CD4-positive, alpha-beta T cell treated with Interleukin-17A for 4 hours (primary cell): ENCODE data around the gene CLTCL1.
"Not testable (repeated sequence)": the region's sequence is repeated elsewhere in the genome, so short reads cannot be mapped to it uniquely, and the experiment has no call there.

Experiments used
- DNase-seq: peaks from one replicate; pipeline ENCODE4 v3.0.0-alpha.2; 2020; ENCODE audit warnings: mixed read lengths

The CLTCL1 gene

GRCh38 chr22:19174106-19175025, 117.2 kb downstream of the CLTCL1 start:
- no peak for DNase-seq

- DNase-seq: no peak
These were observed 118.2 kb downstream of the CLTCL1 start for GRCh38 chr22:19173047-19174035.

DNA sequence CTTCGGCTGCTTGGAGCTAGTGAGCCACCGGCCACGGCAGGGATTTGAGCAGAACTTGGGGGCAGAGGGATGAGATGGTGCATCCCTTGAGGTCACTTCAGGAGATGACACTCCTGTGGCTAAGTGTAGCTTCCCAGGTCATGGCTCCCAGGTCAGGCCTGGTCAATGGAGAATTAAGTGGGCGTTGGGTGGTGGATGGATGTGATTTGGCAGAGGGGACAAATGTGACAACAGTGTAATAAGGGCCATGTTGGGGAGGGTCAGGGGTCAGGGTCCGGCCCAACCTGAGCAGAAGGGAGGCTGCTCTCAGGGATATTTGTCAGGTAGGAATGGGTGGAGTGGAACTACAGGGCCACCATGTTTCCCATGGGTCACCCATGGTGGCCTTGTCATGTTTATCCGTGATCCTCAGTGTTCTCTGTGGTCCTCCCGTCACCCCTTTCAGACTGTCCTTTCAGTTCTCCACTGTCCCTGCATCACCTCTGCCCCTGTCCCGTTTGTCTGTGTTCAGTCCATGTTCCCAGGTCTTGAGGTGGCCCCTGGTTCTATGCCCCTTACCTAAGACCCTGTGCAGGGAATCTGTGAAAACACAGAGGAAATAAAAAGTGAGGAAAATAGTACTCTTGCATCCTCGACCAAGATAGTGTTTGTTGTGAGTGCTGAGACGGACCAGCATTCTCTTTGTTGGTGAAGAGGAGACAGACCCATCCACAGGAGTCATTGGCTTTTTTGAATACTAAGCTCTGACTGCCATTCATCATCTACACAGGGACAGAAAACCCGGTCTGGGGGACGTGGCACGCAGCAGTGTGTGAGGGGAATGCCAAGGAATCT, 119.1 kb downstream of the CLTCL1 start:
- DNase-seq: no peak

DNA sequence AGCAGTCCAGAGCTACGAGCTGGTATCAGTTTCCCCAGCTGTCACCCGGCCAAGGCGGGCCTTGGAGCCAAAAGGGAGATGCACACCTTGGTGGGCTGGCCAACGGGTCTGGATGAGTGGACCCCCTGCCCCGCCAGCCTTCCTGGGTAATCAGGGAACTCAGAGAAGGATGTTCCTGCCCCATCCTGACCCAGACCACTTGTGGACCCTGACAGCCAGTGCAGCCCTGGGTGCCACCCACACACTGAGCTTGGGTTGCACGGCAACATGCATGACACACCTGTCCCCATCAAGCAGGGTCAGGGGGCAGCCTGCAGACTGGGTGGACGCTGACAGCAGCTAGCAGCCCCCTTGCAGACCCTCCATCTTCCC, 121.6 kb downstream of the CLTCL1 start:
- DNase-seq: no peak

- DNase-seq: no peak
These were observed 122.2 kb downstream of the CLTCL1 start for GRCh38 chr22:19169002-19169946.

DNA sequence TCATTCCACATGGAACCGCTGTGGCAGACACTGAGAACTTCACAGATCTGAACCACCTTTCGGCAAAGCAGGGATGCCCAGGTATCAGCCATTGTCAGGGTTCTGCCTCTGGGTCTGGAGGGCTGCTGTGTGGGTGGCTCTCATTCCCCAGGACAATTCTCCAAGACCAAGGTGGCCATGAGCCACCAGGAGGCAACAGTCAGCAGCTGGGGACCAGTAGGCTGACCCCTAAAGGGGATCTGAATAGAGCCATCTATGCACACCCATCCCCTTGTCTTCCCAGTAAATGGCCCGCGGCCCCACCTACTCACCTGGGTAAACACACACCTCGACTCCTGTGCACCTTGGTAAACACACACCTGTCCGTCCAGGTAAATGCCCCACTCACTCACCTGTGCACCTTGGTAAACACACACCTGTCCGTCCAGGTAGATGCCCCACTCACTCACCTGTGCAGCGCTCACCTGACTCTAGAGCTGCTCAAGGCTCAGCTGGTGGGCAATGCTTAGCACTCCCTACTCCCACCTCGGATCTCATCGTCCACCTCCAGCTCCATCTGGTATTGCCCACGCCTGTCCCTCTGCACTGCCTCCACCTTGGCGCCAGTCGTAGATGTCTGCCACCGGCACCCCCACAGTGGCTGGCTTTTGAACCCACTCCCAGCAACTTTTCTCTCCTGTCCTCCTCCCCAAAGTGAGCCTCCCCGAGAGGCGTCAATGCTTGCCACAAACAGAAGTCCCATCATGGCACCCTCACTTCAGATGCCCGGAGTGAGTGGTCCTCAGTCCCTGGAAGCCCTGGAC, 123.2 kb downstream of the CLTCL1 start:
- DNase-seq: no peak

- no peak for DNase-seq
These were observed 124.2 kb downstream of the CLTCL1 start for GRCh38 chr22:19167106-19167869.

DNA sequence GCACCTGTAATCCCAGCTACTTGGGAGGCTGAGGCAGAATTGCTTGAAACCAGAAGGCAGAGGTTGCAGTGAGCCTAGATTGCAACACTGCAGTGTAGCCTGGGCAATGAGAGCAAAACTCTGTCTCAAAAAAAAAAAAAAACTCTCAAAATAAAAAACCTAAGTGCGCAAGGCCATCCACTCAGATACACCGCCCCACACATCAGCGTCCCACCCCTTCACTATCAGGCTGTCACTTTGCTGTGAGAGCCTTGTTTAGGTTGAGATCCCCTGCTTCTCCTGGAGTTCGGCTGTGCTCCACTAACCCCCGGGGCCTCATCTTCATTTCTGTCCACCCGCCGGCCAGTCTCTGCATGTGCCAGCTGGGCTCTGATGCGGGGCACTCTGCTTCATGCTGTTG, 125.1 kb downstream of the CLTCL1 start:
- no peak for DNase-seq

DNA sequence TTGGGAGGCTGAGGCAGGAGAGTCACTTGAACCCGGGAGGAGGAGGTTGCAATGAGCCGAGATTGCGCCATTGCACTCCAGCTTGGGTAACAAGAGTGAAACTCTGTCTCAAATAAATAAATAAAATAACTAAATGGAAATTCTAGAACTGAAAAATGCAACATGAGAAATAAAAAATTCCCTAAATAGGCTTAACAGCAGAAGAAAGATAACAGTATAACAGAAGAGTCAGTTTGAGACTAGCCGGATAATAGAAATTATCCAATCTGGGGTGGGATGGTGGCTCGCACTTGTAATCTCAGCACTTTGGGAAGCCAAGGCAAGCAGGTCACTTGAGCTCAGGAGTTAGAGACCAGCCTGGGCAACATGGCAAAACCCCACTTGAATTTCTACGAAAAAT, 127.1 kb downstream of the CLTCL1 start:
- no peak for DNase-seq

DNA sequence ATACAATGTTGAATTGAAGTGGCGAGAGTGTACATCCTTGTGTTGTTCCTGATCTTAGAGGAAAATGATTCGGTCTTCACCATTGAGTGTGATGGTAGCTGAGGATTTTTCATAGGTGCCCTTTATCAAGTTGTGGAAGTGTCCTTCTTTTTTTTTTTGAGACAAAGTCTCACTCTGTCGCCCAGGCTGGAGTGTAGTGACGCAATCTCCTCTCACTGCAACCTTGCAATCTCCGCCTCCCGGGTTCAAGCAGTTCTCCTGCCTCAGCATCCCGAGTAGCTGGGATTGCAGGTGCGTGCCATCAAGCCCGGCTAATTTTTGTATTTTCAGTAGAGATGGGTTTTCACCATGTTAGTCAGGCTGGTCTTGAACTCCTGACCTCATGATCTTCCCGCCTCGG, 132.9 kb downstream of the CLTCL1 start:
- DNase-seq: not testable (repeated sequence)

DNA sequence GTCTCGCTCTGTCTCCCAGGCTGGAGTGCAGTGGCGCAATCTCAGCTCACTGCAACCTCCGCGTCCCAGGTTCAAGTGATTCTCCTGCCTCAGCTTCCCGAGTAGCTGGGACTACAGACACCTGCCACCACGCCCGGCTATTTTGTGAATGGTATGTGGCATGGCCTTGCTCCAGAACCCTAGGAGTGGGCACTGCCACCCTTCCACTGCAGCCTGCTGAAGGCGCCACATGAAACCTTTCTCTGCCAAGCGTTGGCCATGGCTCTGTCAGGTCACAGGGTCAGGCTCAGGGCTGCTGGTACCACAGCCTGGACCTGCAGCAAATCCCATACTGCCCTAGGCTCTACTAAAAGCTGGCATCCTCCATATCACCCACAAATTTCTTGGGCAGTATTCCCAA, 135.4 kb downstream of the CLTCL1 start:
- DNase-seq: not testable (repeated sequence)

- DNase-seq: no peak
These were observed 138.3 kb downstream of the CLTCL1 start for GRCh38 chr22:19152942-19153883.

DNA sequence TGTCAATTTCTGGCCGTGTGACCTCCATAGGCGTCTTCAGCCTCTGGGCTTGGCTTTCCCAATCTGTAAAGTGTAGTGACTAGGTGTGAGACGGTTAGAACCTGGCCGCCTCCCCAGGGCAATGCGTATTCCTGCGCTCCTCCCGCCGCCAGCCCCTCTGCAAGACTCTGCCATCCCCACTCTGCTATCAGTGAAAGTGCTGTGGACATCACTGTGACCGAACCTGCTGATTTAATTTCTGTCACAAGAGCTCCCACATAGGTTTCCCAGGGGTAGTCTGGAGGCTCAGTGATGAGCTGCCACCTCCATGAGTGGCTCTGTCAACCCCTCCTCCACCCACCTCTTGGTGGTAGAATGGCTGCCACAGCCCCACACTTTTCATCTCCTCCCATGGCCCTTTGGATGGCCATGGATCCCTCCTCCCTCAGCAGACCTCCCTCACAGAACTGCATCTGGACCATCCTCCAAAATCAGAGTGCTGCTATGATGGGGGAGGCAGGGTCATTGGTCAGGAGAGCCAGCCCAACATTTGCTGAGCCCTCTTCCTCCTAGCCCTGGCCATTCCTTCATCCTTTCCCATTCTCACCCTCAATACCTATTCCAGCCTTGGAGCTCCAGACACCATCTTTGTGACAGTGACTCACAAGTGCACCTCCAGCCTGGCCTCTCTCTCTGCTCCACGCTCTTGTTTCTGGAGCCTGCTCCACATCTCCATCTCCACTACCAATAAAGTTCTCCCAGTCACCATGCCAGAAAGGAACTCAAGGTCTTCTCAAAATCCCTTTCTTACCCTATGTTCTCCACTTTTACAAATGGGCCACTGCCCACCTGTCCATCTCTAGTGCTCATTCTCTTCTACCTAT, 140.0 kb downstream of the CLTCL1 start:
- no peak for DNase-seq

DNA sequence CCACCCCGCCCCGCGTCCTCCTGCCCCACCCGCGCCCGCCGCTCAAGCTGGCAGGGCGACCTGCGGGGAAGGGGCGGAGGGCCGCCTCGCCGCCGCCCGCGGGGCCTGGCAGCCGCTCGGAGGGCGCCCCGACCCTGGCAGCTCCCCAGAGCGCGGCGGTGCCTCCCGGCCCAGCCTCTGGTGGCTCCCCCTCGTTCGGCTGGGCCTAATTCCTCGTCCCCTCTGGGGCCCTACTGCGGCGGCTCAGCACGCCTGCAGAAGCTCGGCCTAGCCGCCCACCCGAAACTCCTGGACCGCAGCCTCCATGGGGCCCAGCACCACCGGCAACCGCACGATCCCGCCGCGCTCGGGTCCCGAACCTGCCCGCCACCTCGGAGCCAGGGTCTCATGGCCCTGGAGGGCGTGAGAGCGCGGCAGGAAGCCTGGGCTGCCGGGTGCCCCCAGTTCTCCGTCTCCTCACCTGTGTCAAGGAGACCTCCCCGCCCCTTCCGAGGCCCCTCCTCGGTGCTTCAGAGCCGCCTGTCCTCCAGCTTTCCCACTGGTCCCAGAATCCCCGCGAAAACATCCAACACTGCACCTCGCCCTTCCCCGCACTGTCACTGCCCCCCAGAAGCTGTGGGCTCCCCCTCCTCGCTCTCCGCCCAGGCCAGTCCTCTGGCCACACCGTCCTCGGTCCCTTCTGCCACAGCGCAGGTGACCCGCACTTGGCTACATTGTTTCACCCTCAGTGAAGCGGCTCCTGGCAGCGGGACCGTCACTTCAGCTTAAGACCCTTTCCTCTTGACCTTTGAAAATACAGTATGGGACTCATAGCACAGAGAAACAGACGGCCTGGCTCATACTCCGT, 140.8 kb downstream of the CLTCL1 start:
- DNase-seq: no peak

GRCh38 chr22:19149991-19150390, 141.5 kb downstream of the CLTCL1 start, which contains the start of gene GSC2:
Gene GSC2 (minus strand): TSS chr22:19150292. CDS start chr22:19150283, 9 bp downstream.
- DNase-seq: no peak
